Measurements from ENCODE around the gene ABCA4.

The ABCA4 gene

GRCh38 chr1:94047949-94048348 lies 73.0 kb downstream of the ABCA4 start:
- DNase-seq: no peak

GRCh38 chr1:94045465-94046056 lies 75.4 kb downstream of the ABCA4 start:
- DNase-seq: peak; percentile 97

- no peak for DNase-seq
Measured at GRCh38 chr1:94044891-94045290, 76.1 kb downstream of the ABCA4 start.

- no peak for DNase-seq
Measured at GRCh38 chr1:94044290-94044790, 76.6 kb downstream of the ABCA4 start.

DNA sequence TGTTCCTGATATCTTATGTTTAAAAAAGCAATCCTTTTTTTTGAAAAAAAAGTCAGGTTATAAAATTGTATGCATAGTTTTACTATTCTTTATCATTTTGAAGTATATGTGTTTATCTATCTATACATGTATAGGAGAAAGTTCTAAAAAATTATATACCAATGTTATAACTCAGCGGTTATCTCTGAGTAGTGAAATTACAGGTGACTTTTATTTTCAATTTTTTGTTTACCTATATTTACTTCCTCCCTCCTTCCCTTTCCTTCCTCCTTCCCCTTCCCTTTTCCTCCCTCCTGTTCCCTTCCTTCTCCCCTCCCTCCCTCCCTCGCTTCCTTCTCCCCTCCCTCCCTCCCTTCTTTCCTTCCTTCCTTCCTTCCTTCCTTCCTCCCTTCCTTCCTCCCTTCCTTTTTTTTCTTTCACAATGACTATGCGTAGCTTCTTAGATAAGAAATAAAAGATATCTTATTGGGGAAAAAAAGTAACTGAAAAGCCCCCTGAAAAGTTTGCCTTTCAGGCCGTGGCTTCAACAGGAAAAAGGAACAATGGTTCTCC lies 77.1 kb downstream of the ABCA4 start:
- no peak for DNase-seq

DNA sequence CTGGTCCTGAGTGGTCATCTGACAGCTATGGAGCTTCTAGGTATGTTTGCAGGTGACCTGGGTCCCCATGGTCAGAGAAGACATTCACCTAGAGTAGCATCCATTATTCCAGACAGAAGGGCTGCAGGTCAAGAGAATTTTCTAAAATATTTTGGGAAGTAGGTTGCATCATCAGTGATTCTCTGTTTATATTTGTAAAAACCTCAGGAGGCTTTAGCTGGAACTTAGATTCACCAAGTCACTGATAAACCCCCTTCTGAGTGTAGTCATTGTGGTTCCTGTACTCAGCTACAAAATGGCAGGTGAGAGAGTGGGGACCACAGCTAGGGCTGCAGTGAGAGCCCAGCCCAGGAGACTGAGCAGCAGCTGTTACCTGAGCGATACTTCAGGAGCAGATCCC lies 78.6 kb downstream of the ABCA4 start:
- DNase-seq: no peak

DNA sequence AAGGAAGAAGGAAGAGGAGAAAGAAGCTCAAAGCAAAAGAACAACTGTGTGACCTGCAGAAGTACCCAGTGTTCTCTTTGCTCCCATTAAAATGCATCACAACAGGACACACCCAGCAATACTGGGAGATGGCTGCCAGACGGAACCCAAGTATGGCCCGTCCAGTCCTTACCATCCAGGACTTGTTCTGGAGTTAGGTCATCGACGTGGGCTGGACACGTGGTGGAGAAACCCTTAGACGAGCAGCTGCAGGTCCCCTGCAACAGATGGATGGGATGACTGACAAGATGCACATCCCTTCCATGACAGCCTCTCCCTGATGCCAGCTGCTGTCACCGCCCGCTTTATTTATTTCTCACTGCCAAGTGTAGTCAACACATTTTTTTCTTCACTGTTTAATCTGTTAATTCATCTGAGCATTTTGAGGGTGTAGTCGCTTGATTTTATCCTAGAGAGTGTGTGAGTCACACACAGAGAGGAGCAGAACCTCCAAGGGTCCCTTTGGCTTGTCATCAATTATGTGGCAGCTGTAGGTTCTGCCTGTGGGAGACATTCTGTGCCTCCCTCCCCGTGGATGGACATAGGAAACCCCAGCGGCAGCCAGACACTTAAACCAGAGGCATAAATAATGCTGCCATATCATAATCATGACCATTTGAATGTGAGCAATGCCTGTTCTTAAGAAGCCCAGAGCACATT lies 80.9 kb downstream of the ABCA4 start:
- peak; percentile 60 for DNase-seq

DNA sequence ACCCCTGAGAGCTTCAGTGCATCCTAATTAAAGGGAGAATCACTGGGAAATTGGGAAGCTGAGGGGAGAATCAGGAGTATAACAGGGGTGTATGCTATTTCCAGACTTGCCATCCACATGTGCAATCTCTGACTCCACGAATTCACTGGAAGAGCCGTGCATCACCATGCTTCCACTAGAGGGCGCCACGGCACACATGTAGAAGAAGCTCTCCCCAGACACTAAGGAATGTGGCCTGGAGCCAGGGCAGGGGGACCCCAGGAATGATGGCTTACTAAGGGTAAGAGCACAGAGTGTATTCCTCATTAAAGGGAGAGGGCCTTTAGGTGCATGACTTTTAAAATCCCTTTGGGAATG lies 81.5 kb downstream of the ABCA4 start:
- peak; percentile 74 for DNase-seq

- DNase-seq: no peak
Measured at GRCh38 chr1:94038511-94038910, 82.4 kb downstream of the ABCA4 start.

DNA sequence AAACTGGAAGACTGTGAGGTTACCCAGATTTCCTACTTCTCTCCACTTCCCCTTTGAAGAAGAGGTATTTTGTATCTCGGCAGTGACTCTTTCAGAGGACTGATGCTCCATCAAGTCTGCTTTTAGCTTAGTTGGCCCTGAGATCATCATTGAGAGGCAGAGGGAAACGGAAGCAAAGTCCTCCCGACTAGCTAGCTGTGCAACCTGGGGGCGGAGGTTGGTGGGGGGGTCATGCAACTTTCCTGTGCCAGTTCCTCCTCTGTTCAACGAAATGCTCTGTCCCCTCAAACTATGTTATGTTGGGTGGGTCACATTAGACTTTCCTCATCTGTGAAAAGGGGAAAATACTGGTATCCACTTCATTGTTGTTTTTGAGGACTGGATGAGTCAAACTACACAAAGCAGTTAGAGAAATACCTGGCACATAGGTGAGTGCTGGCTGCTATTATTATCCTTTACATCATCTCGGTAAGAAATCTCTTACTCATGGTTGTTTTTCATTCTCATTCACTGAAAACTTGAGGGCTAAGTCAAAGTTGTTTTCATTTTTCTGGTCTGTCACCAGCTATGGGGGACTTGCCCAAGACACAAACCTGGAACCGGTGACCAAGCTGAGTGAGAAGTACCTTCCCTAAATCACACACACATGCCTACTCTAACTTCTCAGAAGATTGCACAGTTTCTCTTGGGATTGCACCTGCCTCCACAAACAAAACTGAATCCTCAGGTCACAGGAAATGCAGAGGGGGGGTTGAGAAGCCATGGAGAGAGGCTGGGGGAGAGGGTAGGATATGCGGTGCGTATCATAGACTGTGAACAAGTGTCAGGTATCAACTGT lies 83.3 kb downstream of the ABCA4 start:
- no peak for DNase-seq

- peak; percentile 74 for DNase-seq
Measured at GRCh38 chr1:94036730-94037129, 84.2 kb downstream of the ABCA4 start.

DNA sequence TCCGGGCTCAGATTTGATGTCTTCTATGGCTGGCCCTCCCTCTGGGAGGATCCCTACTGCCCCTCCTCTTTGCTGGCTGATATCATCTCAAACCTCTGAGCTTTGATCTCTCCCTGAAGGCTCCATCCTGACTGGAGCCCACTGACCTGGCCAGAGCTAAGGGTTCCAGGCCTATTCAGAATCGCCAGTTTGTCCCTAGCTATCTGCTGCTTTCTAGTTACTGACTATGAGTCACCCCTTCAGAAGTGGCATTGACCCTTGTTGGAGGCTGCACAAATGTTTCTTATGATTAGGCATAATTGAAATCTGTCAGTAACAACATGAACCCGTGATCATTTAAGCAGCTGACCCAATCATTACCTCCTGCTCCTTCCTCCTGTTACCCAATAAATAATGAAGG lies 87.1 kb downstream of the ABCA4 start:
- DNase-seq: no peak

DNA sequence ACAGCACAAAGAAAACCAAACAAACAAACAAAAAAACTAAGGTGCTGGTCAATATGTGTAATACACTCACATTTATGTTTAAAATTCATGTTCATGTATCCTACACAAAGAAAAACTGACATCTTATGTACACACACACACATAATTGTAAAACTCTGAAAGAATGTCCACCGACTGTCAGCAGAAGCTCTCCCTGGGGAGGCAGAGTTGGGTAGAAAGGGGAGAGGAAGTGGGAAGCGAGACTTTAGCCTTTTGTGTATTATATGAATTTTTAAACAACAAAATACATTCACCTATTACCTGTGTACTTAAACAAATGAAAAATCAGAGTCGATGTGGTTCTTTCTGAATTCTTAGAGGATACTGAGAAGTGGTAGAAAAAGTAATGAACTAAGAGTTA lies 88.3 kb downstream of the ABCA4 start:
- DNase-seq: no peak

GRCh38 chr1:94031591-94031990 lies 89.4 kb downstream of the ABCA4 start:
- DNase-seq: no peak

DNA sequence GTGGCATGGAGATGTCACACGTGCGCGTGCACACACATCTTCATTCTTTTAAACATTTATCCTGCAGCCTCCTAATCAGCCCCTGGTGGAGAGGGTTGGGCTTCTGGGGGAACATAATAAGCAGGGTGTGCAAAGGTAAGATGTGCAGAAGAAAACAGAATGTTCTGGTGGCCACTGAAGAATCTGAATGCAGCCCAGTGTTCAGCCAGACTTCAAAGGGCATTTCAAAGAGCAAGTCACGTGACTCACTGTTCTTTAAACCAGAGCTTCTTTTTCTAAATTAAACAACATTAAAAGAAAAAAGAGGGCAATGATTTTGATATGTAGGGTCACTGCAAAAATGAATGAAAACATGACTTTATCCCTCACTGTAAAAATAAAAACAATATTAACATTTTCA lies 89.8 kb downstream of the ABCA4 start:
- no peak for DNase-seq

- DNase-seq: no peak
Measured at GRCh38 chr1:94029130-94029993, 91.6 kb downstream of the ABCA4 start.

GRCh38 chr1:94027721-94028515 lies 93.0 kb downstream of the ABCA4 start:
- no peak for DNase-seq

DNA sequence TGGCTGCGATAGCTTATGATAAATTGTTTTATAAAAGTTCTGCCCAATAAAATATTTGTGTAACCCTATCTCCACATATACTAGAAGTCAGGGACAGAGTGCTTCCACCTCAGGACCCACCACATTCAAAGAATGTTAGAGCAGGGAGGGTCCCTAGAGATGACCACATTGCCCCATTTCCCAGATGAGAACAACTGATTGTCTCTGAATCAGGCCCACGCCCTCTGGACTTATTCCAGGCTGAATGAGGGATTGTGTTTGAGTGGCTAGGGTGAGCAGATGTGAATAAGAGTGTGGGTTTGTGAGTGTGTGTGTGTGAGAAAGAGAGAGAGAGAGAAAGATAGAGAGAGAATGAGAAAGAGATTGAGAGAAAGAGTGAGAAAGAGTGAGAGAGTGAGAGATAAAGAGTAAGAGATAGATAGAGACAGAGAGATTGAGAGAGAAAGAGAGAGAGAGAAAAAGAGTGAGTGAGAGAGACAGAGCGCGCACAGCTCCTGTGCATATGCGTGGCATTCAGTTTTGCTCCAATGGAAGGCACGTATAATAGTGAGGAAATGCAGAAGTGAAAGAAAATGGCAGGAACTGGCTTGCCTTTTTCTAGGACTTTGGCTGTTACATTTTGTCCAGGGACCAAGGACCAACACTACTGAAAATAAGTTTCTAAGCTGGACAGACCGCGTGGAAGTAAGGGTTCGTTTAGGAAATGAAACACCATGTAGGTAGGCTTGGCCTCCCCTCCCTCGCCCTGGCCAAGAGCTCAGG lies 94.1 kb downstream of the ABCA4 start:
- DNase-seq: no peak

- DNase-seq: peak; percentile 64
Measured at GRCh38 chr1:94025383-94026340, 95.3 kb downstream of the ABCA4 start.

Data from fibroblast of skin of right biceps (primary cell).